ENCODE results near the gene ZMYM4.

Gene ZMYM4

DNA sequence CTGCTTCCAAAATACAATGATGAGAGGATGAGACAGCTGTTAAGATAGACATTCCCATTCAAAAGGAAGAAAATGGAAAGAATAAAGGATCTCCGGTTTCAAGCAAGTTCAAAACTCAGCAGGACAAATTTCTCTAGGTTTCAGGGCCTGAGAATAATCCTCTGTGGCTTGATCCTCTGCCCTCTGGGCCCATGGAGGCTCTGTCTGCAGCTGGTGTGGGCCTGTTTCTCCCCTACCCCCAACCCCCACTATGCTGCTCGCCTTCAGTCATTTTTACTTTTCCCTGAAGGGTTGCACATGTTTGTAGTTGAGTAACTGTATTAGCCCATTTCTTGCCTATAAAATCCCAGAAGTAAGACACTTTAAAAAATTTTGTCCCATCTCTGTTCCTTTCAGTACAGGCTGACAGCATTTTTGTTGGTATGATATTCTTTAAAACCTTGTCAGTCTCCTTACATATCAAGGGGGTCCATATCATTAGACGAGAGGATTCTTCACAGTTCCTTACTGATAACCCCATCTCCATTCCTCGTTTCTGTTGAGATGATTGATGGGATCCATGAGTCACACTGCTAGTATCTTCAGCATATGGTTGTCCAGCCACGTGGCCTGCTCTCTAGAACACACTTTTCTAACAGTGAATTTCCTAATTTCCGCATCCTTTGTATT is 10.5 kb downstream of the ZMYM4 start:
- DNase-seq: no peak

DNA sequence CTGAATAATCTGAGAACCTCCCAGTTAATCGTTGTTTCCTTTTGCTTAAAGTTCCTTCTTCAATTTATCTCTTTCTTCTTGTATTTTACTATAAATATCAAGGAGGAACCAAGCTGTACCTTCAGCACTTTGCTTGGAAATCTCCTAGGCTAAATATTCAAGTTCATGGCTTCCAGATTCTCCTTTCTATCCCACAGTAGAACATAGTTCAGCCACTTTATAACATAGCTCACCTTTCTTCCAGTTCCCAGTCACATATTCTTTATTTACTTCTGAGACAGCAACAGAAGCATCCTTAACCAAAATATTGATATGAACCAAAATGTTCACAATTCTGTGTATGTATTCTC is 11.0 kb downstream of the ZMYM4 start:
- no peak for DNase-seq

DNA sequence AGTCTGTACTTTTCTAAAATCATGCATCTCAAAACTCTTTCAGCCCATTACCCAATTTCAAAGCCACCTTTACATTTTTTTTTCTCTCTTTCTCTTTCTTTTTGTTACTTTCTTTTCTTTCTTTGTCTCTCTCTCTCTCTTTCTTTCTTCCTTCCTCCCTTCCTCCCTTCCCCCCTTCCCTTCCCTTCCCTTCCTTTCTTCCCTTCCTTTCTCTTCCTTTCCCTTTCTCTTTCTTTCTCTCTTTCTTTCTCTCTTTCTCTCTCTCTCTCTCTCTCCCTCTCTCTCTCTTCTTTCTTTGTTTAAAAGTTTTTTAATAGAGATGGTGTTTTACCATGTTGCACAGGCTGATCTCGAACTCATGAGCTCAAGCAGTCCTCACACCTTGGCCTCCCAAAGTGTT is 11.5 kb downstream of the ZMYM4 start:
- no peak for DNase-seq

DNA sequence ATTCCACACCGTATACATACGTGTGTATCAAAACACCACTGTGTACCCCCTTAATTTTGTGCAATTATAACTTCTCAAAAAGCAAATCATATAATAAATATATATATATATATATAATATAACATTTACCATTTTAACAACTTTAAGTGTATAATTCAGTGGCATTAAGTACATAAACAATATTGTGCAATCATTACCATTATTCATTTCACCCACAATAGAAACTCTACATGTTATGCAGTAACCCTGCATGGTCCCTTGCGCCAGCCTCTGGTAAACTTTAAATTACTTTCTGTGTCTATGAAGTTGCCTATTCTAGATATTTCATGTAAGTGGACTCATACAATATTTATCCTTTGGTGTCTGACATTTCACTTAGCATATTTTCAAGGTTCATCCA is 13.1 kb downstream of the ZMYM4 start:
- DNase-seq: no peak

DNA sequence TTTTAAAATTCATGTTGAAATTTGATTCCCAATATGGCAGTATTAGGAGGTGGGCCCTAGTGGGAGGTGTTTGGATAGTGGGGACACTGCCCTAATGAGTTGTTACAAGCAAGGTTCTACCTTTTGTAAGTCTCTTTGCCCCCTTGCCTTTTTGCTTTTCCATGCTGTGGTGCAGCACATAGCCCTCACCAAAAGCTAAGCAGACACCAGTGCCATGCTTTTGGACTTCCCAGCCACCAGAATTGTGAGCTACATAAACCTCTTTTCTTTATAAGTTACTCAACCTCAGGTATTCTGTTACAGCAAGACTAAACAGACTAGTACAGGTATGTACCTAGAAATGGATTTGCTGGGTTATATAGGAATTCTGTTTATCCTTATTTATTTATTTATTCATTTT is 13.7 kb downstream of the ZMYM4 start:
- DNase-seq: no peak

DNA sequence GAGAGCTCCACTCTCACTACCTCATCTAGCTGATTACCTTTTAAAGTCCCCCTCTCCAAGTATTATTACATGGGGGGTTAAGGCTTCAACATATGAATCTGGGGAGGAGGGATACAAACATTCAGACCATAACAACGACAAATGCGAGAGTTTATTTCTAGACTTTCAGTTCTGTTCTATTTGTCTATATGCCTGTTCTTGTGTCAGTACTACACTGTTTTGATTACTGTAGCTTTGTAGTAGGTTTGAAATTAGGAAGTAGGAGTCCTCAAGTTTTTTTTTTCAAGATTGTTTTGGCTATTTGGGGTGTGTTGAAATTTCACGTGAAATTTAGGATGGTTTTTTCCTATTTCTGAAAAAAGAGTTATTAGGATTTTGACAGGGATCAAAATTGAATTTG is 16.3 kb downstream of the ZMYM4 start:
- no peak for DNase-seq

DNA sequence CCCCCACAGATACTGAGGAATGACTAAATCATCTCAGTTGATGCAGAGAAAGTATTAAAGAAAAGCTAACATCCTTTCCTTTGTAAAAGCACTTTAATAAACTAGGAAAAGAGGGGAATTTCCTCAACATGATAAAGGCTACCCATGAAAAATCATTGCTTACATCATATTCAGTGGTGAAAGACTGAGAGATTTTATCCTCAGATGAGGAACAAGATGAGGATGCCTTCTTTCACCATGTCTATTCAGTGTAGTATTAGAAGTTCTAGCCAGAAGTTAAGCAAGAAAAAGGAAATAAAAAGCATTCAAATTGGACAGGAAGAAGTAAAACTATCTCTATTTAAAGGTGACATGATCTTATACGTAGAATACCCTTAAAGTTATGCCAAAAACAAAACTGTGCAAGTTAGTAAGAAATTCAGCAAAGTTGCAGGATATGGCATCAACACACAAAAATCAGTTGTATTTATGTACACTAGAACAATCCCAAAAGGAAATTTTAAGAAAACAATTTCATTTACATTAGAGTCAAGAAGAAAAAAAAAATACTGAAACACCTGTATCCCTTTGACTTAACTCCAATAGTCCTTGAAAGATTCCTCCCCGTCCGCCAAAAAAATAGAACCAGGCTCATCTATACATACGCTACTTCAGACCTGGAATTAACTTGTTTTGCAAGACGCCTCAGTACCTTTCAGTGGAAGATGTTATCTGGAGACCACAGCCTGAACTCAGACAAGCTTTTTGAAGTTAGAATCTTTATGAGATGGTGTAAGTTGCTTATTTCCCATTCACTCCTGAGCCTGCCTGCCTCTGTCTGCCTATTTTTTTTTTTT is 17.5 kb downstream of the ZMYM4 start:
- no peak for DNase-seq

DNA sequence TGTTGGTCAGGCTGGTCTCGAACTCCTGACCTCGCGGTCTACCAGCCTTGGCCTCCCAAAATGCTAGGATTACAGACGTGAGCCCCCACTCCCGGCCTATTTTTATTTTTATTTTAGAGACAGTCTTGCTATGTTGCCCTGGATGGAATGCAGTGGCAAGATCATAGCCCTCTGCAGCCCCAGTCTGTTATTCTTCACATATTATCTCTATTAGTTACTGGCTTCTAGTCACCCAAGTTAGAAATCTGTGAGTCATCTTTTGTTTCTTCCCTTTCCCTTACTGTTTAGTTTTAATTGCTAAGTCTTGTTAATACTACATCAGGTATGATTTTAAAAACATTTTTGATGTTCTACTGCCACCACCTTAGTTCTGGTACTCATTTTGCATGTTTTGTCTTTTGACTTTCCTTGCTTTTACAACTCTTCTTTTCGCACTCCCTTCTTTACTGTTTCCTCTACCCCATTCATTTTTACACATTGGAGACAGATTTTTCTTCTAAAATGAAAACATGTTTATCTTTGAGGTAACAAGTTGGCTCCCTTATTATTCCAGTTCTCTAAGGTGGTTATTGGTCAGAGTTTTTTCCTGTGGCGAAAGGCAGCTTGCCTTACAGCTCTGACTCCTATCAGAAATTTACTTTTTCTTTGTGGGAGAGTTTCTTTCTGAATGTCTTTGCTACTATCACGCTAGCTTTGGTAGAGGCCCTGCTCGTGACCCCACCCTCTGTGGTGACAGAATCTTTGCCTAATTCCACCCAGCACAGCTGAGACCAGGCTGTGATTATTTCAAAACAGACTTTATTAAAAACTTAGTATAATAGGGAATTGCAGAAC is 19.5 kb downstream of the ZMYM4 start:
- no peak for DNase-seq

DNA sequence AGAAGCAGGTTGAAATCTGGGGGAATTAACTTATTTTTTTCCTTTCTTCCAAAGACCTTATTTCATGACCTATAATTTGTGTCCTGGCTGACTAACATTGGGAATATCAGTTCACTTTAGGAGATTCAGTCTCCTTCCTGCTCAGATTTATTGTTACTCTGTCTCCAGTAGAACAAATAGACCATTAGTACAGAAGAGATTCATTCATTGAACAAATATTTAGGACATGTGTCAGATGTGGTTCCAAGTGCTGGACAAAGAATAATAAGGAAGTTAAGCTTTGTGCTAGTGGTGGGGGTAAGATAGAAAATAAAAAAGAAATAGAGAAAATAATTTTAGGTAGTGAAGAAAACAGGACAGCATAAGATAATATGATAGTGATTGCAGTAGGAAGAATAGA is 20.3 kb downstream of the ZMYM4 start:
- DNase-seq: no peak

DNA sequence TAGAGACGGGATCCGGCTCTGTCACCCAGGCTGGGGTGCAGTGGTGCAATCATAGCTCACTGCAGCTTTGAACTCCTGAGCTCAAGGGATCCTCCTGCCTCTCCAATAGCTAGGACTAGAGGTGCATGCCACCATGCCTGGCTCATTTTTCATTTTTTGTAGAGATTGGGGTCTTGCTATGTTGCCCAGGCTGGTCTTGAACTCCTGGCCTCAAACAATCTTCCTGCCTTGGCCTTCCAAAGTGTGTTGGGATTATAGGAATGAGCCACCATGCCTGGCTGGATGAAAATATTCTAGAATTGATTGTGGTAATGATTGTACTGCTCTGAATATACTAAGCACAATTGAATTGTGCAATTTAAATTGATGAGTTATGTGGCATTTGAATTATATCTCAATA is 21.9 kb downstream of the ZMYM4 start:
- no peak for DNase-seq

DNA sequence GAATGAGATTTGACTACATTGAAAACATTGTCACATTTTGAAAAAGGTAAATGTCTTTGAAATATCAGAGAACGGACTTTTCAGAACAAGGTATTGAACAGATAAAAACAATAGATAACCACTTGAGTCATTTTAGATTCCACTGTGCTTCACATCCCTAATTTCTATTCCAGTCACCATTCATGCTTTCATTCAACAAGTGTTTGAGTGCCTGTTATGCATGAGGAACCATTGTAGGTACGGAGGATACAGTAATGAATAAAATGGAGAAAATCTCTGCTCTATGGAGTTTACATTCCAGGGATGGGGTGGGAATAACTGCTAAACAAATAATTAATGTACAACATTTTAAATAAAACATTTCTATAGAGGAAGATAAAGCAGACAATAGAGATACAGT is 26.3 kb downstream of the ZMYM4 start:
- DNase-seq: no peak

DNA sequence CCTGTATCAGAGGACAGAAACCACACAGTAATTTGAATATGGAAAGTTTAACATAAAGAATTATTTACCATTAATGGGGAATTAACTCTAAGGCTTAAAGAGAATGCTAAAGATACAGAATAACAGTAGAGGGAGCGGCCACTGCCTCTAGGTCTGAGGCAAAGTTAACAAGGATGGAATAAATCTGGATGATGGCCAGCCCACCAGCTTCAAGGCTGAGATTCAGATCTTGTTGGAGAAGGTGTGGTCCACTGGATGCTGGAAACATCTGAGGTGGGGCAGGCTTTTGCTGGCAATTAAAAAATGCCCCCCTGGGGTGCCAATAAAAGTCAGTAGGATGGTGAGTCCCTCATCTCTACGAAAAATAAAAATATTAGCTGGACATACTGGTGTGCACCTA is 29.4 kb downstream of the ZMYM4 start:
- DNase-seq: no peak

DNA sequence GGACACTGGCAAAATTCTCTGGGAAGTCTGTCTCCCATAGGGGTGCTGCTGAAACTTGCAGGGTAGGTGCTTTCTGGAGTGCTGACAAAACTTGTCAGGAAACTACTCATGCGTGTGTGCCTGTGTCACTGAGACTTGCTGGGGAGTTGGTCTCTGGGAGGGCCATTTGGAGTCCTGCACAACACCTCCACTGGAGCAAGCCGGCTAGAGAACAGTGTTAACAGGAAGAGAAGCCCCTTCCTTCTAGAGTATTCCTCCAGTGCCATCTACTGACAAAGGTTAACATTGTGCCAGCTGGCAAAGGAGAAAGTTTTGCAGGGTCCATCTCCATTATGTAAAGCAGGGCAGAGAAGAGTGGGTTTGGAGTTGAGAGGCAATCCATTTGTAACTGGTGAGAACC is 30.0 kb downstream of the ZMYM4 start:
- no peak for DNase-seq

DNA sequence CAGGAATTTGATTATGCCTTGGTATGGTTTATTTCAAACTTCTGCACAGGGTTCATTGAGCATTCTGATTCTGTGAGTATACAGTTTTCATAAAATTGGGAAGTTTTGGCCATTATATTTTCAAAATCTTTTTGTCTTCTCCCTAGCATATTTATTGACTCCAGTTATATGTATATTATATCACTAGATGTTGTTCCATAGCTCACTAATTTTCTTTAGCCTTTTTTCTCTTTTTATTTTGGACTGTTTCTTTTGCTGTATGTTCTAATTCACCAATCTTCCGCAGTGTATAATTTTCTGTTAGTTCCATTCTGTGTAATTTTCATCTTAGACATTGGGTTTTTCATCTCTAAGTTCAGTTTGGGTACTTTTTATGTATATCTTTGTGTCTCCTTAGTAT is 31.9 kb downstream of the ZMYM4 start:
- no peak for DNase-seq

DNA sequence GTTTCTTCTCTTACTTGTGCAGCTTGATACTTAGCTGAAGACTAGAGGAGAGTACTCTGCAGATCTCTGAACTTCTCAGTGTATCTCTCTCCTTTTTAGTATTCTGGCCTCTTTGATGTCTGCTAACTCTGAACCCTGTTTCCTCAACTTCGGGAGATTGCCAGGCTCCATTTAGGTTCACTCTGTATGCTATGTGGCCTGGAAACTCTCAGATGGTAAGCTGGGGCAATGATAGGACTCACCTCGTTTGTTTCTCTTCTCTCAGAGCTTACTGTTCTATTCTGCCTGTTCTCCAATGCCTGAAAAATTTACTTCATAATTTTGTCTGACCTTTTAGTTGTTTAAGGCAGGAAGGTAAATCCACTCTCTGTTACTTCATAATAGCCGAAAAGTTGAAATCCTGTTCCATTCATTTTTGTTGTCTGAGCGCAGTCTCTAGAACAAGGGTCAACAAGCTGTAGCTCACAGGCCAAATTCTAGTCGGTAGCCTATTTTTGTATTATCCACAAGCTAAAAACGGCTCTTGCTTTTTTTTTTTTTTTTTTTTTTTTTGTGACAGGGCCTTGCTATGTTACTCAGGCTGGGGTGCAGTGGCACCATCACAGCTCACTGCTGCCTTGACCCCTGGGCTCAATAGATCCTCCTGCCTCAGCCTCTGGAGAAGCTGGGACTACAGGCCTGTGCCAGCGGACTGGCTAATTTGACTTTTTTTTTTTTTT is 33.3 kb downstream of the ZMYM4 start:
- no peak for DNase-seq

DNA sequence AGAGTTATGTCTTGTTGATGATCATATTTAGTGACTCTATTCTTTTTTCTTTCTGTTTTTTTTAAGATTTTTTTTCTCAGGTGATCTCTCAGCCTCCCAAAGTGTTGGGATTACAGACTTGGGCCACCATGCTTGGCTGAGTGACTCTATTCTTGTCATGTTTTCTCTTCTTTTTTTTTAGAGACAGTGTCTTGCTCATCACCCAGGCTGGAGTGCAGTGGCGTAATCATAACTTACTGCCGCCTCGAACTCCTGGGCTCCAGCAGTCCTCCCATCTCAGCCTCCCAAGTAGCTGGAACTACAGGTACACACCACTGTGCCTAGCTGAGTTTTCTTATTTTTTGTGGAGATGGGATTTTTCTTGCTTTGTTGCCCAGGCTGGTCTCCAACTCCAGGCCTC is 36.9 kb downstream of the ZMYM4 start:
- no peak for DNase-seq

DNA sequence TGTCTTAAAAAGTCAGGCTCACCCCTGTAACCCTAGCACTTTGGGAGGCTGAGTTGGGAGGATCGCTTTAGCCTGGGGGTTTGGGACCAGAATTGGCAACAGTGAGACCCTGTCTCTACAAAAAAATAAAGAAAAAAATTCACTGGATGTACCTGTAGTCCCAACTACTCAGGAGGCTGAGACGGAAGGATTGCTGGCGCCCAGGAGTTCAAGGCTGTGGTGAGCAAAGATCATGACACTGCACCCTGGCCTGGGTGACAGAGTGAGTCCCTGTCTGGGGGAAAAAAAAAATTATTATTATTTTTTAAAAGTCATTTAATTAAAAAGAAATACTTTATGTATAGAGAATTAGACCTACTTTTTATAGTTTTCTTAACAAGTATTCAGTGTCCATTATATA is 47.1 kb downstream of the ZMYM4 start:
- DNase-seq: no peak

DNA sequence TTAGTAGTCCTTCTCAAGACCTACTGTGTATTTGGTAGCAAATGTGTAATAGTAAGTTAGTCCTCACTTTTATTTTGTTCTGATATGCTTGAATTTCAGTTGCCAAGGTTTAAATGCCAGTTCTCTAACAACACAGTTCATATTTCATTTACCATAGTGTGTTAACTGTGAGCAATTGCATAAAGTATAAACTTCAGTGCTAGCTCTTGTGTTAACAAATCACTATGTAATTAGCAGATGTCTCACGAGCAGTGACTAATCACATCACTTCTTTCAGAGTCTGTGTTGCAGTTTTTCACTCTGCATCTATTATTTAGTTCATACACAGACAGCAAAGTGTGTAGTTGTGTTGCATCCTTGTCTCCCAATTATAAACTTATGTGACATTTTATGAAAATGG is 47.8 kb downstream of the ZMYM4 start:
- no peak for DNase-seq

DNA sequence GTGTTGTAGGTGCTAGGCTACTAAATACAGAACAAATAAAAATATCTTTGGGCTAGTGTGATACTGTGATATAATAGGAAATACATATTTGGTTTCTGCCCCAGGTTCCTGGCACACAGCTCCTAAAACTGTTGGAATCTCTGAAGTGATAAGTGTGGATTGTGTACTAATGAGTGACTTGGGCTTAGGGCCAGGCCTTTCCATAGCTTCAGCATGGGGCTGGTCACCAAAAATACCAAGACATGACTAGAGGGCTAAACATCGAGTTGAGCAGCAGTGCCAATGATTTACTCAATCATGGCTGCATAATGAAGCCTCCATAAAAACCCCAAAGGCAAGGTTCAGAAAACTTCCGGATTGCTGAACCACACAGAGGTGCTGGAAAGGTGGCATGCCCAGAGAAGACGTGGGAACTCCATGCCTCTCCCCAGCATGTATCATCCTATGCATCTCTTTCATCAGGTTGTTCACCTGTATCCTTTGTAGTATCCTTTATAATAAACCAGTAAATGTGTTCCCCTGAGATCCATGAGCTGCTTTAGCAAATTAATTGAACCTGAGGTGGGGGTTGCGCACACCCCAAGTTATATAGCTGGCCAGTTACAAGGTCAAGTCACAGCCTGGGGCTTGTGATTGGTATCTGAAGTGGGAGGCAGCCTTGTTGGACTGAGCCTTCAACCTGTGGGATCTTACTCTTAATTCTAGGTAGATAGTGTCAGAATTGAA is 51.6 kb downstream of the ZMYM4 start:
- DNase-seq: no peak

DNA sequence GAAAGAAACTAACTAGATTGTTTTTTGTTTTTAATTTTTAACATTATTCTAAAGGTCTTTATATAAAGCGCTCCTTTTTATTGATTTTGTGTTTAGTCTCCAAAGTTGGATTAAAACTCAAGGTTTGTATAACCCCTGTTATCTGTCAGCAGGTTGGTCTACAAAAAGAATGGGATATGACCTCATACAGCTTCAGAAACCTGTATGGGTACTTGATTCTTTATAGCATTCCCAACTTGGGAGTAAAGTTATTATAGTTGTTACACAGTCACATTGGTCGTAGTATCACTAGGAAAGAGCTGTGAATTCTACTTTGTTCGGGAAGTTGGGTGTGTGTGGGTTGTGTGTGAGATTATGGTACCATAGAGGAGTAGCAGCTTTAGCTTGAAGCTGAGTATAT is 52.4 kb downstream of the ZMYM4 start:
- DNase-seq: no peak

DNA sequence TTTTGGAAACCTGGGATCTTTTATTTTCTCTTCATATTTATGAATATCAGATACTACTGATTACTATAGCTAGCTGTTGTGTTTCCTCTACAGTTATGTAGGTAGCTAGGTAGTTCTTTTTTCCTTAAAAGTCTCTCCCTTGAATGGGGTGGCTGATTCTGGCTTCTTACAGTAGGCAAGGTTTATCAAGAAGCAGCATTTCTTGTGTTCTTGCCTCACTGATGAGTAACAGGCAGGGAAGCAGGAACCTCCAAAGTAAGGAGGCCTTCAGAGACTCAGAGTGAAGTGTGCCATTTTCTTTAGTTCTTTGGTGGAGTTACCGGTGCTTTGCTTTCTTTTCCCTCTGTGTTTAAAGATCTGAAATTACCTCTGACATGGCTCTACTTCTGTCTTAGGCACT is 56.0 kb downstream of the ZMYM4 start:
- no peak for DNase-seq

DNA sequence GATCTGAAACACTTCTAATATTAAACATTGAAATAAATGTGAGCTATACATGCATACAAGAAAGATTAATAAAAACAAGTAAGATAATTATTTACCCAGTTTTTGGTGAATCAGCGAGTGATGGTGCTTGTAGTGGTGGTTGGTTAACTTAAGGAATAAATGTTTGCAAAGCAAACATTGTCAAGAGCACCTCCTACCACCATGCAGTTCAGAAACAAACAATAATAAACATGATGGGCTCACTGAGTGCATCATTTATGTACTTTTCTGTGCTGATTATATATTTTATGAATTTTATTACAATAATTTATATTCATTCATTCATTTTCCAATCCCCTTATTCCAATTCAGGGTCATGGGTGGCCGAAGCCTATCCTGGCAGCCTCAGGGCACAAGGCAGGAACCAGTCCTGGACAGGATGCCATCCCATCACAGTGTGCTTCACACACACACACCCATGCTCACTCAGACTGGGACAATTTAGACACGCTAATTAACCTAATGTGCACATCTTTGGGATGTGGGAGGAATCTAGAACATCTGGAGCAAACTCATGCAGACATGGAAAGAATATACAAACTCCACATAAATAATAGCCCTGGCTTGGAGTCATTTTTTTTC is 57.8 kb downstream of the ZMYM4 start:
- no peak for DNase-seq
